D721Med (cell line): ENCODE results near the gene FCN2.

Experiments
- DNase-seq: peaks from one replicate; pipeline ENCODE4 v3.0.0; 2011; ENCODE audit warnings: low spot score; ENCODE audit not compliant: insufficient read length
- FAIRE-seq: peaks from 2 replicates; lab custom pipeline; 2011; peaks lifted over from hg19 to GRCh38; lab: Jason Lieb, UNC
- CTCF ChIP-seq: IDR thresholded peaks from 2 replicates; pipeline ENCODE4 v1.5.1; 2012; ENCODE audit warnings: mild to moderate bottlenecking, control low read depth; ENCODE audit not compliant: insufficient read depth; ENCODE audit errors: missing control alignments

FCN2 gene

GRCh38 chr9:134929193-134930158, 48.9 kb downstream of the FCN2 start:
- no peak for DNase-seq
- no peak for TF ChIP-seq CTCF
- FAIRE-seq: no peak

GRCh38 chr9:134930398-134930797, 49.8 kb downstream of the FCN2 start:
- no peak for TF ChIP-seq CTCF
- FAIRE-seq: no peak
- no peak for DNase-seq

GRCh38 chr9:134932171-134932570, 51.6 kb downstream of the FCN2 start:
- FAIRE-seq (no peak), DNase-seq (no peak)
- no peak for TF ChIP-seq CTCF

- no peak for TF ChIP-seq CTCF
- no peak for FAIRE-seq
- no peak for DNase-seq
These were observed 52.0 kb downstream of the FCN2 start for GRCh38 chr9:134932606-134933005.

GRCh38 chr9:134933076-134933659, 52.6 kb downstream of the FCN2 start:
- FAIRE-seq: no peak
- TF ChIP-seq CTCF: no peak
- DNase-seq: no peak

GRCh38 chr9:134935056-134935640, 54.5 kb downstream of the FCN2 start:
- FAIRE-seq (no peak), DNase-seq (no peak)
- TF ChIP-seq CTCF: no peak
